H54 (cell line): ENCODE data around the gene ZHX3.
"Not testable (repeated sequence)": the region's sequence is repeated elsewhere in the genome, so short reads cannot be mapped to it uniquely, and the experiment has no call there.

Experiments
- DNase-seq: peaks from one replicate; pipeline ENCODE4 v3.0.0; 2011; ENCODE audit warnings: low spot score, mixed read lengths; ENCODE audit not compliant: insufficient read length
- FAIRE-seq: peaks from 3 replicates; lab custom pipeline; 2011; peaks lifted over from hg19 to GRCh38; lab: Jason Lieb, UNC
- POLR2A ChIP-seq: IDR thresholded peaks from 2 replicates; pipeline ENCODE4 v1.6.1; 2011; ENCODE audit warnings: low read depth, mild to moderate bottlenecking, low read length

The ZHX3 gene

GRCh38 chr20:41139227-41140093, 178.1 kb downstream of the ZHX3 start:
- DNase-seq (no peak), FAIRE-seq (no peak)
- no peak for TF ChIP-seq POLR2A

GRCh38 chr20:41138475-41139226, 178.9 kb downstream of the ZHX3 start:
- FAIRE-seq (no peak), DNase-seq (no peak)
- TF ChIP-seq POLR2A = no peak

GRCh38 chr20:41137614-41138474, 179.7 kb downstream of the ZHX3 start:
- no peak for TF ChIP-seq POLR2A
- no peak for FAIRE-seq
- DNase-seq = peak; percentile 66

GRCh38 chr20:41136680-41137613, 180.6 kb downstream of the ZHX3 start, which contains the start of gene PLCG1:
TSS of gene PLCG1 (plus strand) at chr20:41137543. CDS start at chr20:41137642, 99 bp downstream.
- FAIRE-seq = no peak
- TF ChIP-seq POLR2A = peak; percentile 63
- peak; percentile 86 for DNase-seq

GRCh38 chr20:41135888-41136679, 181.4 kb downstream of the ZHX3 start:
- DNase-seq = no peak
- no peak for FAIRE-seq

GRCh38 chr20:41135187-41135887, 182.2 kb downstream of the ZHX3 start:
- FAIRE-seq (no peak), DNase-seq (no peak)
- no peak for TF ChIP-seq POLR2A

More at GRCh38 chr20:41135888-41136679, 181.4 kb downstream of the ZHX3 start:
- no peak for TF ChIP-seq POLR2A

GRCh38 chr20:41134362-41135186, 183.0 kb downstream of the ZHX3 start:
- DNase-seq (no peak), FAIRE-seq (no peak)
- TF ChIP-seq POLR2A = no peak

- DNase-seq (no peak), FAIRE-seq (no peak)
- TF ChIP-seq POLR2A = no peak
These were observed 183.7 kb downstream of the ZHX3 start for GRCh38 chr20:41133709-41134361.

GRCh38 chr20:41132388-41132775, 185.1 kb downstream of the ZHX3 start:
- not testable (repeated sequence) for DNase-seq, FAIRE-seq
